Keratinocyte (primary cell): ENCODE results near the gene SEMA3A.
"Not testable (repeated sequence)": the region's sequence is repeated elsewhere in the genome, so short reads cannot be mapped to it uniquely, and the experiment has no call there.

Source experiments
- CTCF ChIP-seq, 3 experiments: IDR thresholded peaks in 1 of 3; conservative IDR thresholded peaks in 1 of 3; optimal IDR thresholded peaks in 1 of 3; 2 replicates in 2 of 3; 3 replicates in 1 of 3; pipeline versions ENCODE3 to v1.5.1; 2011; ENCODE audit warnings: low read length in 3 of 3, mild to moderate bottlenecking in 3 of 3, moderate library complexity in 2 of 3, control low read depth in 1 of 3, inconsistent platforms in 1 of 3; ENCODE audit not compliant: insufficient read depth in 2 of 3; ENCODE audit errors: extremely low read depth in 1 of 3
- EZH2 ChIP-seq: IDR thresholded peaks from one replicate; pipeline ENCODE4 v1.6.1; 2012; ENCODE audit warnings: inconsistent platforms, mild to moderate bottlenecking, low read length, moderate library complexity

GRCh38 chr7:84055199-84055598 is 139.4 kb downstream of the SEMA3A start:
- TF ChIP-seq EZH2; CTCF (optimal IDR thresholded peaks at IDR 0.05 in 1 of 3, IDR thresholded peaks at IDR 0.05 in 1 of 3, conservative IDR thresholded peaks at IDR 0.05 in 1 of 3; ENCODE audit: extremely low read depth in 1 of 3, insufficient read depth in 2 of 3, low read length in 3 of 3): not testable (repeated sequence)
